HepG2 (cell line): ENCODE data around the gene C10orf143. TPM values are rescaled to one million over a fixed set of nuclear protein-coding genes. Genes with fewer than 3 reads are reported as not detected.

Experiments used
- ATAC-seq: fragments of 200-7000 bp; cut with Tn5 transposase; 3 replicates; pipeline ENCODE4 v1.9.1; 2020; ENCODE audit warnings: mild to moderate bottlenecking, moderate library complexity
- BruUV-seq: library from RNA; stranded (reverse); fragments of 400-500 nt; replicated peaks from 2 replicates; lab custom pipeline; 2021; lab: Mats Ljungman, UMichigan
- CTCF ChIA-PET: fragments of 300-600 bp; formaldehyde crosslinking; extraction: SDS; loops from one replicate; lab custom pipeline; 2021; ENCODE audit warnings: low total read pairs, inconsistent platforms, low intra/inter-chr PET ratio; lab: Yijun Ruan, JAX
- POLR2A ChIA-PET: fragments of 350-600 bp; sonication (Branson Sonifier 250); formaldehyde crosslinking; loops from one replicate; lab custom pipeline; 2020; ENCODE audit warnings: antibody characterized with exemption, inconsistent platforms; lab: Yijun Ruan, JAX
- DNase-seq: peaks from one replicate; pipeline ENCODE4 v3.0.0-alpha.2; 2015; ENCODE audit warnings: low spot score
- FAIRE-seq: peaks from 3 replicates; lab custom pipeline; 2011; peaks lifted over from hg19 to GRCh38; lab: Jason Lieb, UNC
- H2AFZ ChIP-seq: one replicate; pipeline ENCODE4 v1.6.1; 2011; ENCODE audit warnings: low read length, inconsistent platforms
- H3K27ac ChIP-seq: fragments of 300-600 bp; 3 replicates; pipeline ENCODE4 v1.8.0; 2011; ENCODE audit warnings: mixed run types, mild to moderate bottlenecking, mixed read lengths, low read length, inconsistent platforms; ENCODE audit not compliant: insufficient read depth; ENCODE audit errors: extremely low read length
- H3K27me3 ChIP-seq, 2 experiments: fragments of 200-600 bp in 1 of 2; 2 replicates in 1 of 2; 3 replicates in 1 of 2; pipeline versions ENCODE4 v1.6.0 to v1.8.0; 2011; ENCODE audit warnings: low read length in 2 of 2, mild to moderate bottlenecking in 2 of 2, moderate library complexity in 2 of 2, inconsistent platforms in 1 of 2; ENCODE audit not compliant: insufficient read depth in 2 of 2, control insufficient read depth in 1 of 2
- H3K36me3 ChIP-seq, 2 experiments: fragments of 200-600 bp in 1 of 2; replicated peaks in 1 of 2; 2 replicates in 1 of 2; 3 replicates in 1 of 2; pipeline versions ENCODE4 v1.5.1 to v1.8.0; 2011; ENCODE audit warnings: low read length in 2 of 2, inconsistent platforms in 1 of 2; ENCODE audit not compliant: insufficient read depth in 2 of 2, control insufficient read depth in 1 of 2
- H3K4me1 ChIP-seq: 2 replicates; pipeline ENCODE4 v1.5.1; 2012; ENCODE audit warnings: low read length, inconsistent platforms; ENCODE audit not compliant: insufficient read depth
- H3K4me2 ChIP-seq: 2 replicates; pipeline ENCODE4 v1.6.0; 2011; ENCODE audit warnings: low read depth, low read length, inconsistent platforms
- H3K4me3 ChIP-seq, 3 experiments: fragments of 200-600 bp in 1 of 3; sonication (generic), shearing (Covaris generic) in 1 of 3; replicated peaks in 1 of 3; 2 replicates each; pipeline ENCODE4 v1.5.1; 2011 to 2016; ENCODE audit warnings: low read length in 3 of 3, inconsistent platforms in 2 of 3, low read depth in 2 of 3, mild to moderate bottlenecking in 2 of 3, control low read depth in 1 of 3, mixed read lengths in 1 of 3; ENCODE audit not compliant: insufficient read depth in 1 of 3
- H3K79me2 ChIP-seq: one replicate; pipeline ENCODE4 v1.6.1; 2011; ENCODE audit warnings: low read length, inconsistent platforms; ENCODE audit not compliant: insufficient read depth
- H3K9ac ChIP-seq: 2 replicates; pipeline ENCODE4 v1.6.0; 2011; ENCODE audit warnings: mild to moderate bottlenecking, low read depth, low read length, inconsistent platforms; ENCODE audit not compliant: insufficient read depth
- H3K9me3 ChIP-seq: 2 replicates; pipeline ENCODE4 v1.5.1; 2012; ENCODE audit warnings: mild to moderate bottlenecking, low read length
- H4K20me1 ChIP-seq: 2 replicates; pipeline ENCODE4 v1.6.0; 2011; ENCODE audit warnings: inconsistent platforms, mild to moderate bottlenecking, low read length, moderate library complexity; ENCODE audit not compliant: insufficient read depth
- ATF7-NPFF ChIP-seq: sonication (generic); formaldehyde crosslinking; IDR thresholded peaks from 2 replicates; pipeline ENCODE4 v1.8.1; 2023; ENCODE audit warnings: mild to moderate bottlenecking, low read depth, missing genetic modification reagents, moderate library complexity
- CAMTA2 ChIP-seq: sonication (generic); formaldehyde crosslinking; IDR thresholded peaks from 2 replicates; pipeline ENCODE4 v1.4.0; 2020; ENCODE audit warnings: mild to moderate bottlenecking, missing genetic modification reagents, borderline replicate concordance
- FLYWCH1 ChIP-seq: sonication (generic); formaldehyde crosslinking; IDR thresholded peaks from 2 replicates; pipeline ENCODE4 v1.8.1; 2023; ENCODE audit warnings: mild to moderate bottlenecking, missing genetic modification reagents
- HIVEP1 ChIP-seq: sonication (generic); formaldehyde crosslinking; IDR thresholded peaks from 2 replicates; pipeline ENCODE4 v1.4.0; 2020; ENCODE audit warnings: mild to moderate bottlenecking, missing genetic modification reagents
- HOXD1 ChIP-seq: sonication (generic); formaldehyde crosslinking; IDR thresholded peaks from 2 replicates; pipeline ENCODE4 v1.5.0; 2020; ENCODE audit warnings: missing genetic modification reagents
- KDM5A ChIP-seq: fragments of 200-600 bp; sonication (generic); IDR thresholded peaks from 2 replicates; pipeline ENCODE4 v1.7.0; 2018; ENCODE audit warnings: antibody characterized with exemption, mild to moderate bottlenecking, low read length, borderline replicate concordance
- MAFG ChIP-seq: sonication (generic); formaldehyde crosslinking; IDR thresholded peaks from 2 replicates; pipeline ENCODE4 v1.5.1; 2020; ENCODE audit warnings: mild to moderate bottlenecking, missing genetic modification reagents
- MBNL3 ChIP-seq: fragments of 250-450 bp; sonication (Bioruptor Pico); conservative IDR thresholded peaks from 2 replicates; pipeline ENCODE4 v1.8.0; 2022; ENCODE audit warnings: mild to moderate bottlenecking, inconsistent platforms
- SP2 ChIP-seq: sonication (generic); formaldehyde crosslinking; IDR thresholded peaks from 2 replicates; pipeline ENCODE4 v1.5.1; 2020; ENCODE audit warnings: mild to moderate bottlenecking, missing genetic modification reagents
- SRF ChIP-seq: IDR thresholded peaks from 2 replicates; pipeline ENCODE4 v1.6.1; 2011; ENCODE audit warnings: mild to moderate bottlenecking, low read depth, low read length, moderate library complexity
- STAT5B ChIP-seq: sonication (generic); formaldehyde crosslinking; IDR thresholded peaks from 2 replicates; pipeline ENCODE4 v1.4.0; 2020; ENCODE audit warnings: missing genetic modification reagents
- TP53 ChIP-seq: sonication (generic); formaldehyde crosslinking; conservative IDR thresholded peaks from 2 replicates; pipeline ENCODE4 v1.4.0; 2020; ENCODE audit warnings: missing genetic modification reagents
- ZFP90 ChIP-seq: sonication (generic); formaldehyde crosslinking; IDR thresholded peaks from 2 replicates; pipeline ENCODE4 v1.8.0; 2022; ENCODE audit warnings: missing genetic modification reagents, mild to moderate bottlenecking, inconsistent platforms, borderline replicate concordance
- ZNF17 ChIP-seq: sonication (generic); formaldehyde crosslinking; IDR thresholded peaks from 2 replicates; pipeline ENCODE4 v1.5.0; 2020; ENCODE audit warnings: mild to moderate bottlenecking, missing genetic modification reagents
- ZNF441 ChIP-seq: sonication (generic); formaldehyde crosslinking; IDR thresholded peaks from 2 replicates; pipeline ENCODE4 v1.7.0; 2021; ENCODE audit warnings: missing genetic modification reagents, borderline replicate concordance
- ZNF557 ChIP-seq: sonication (generic); formaldehyde crosslinking; IDR thresholded peaks from 2 replicates; pipeline ENCODE4 v1.4.0; 2020; ENCODE audit warnings: missing genetic modification reagents
- ZNF891 ChIP-seq: sonication (generic); formaldehyde crosslinking; IDR thresholded peaks from 2 replicates; pipeline ENCODE4 v1.5.0; 2020; ENCODE audit warnings: mild to moderate bottlenecking, missing genetic modification reagents
- WGBS: methylation state at CpG from one replicate; pipeline ENCODE4 v1.1.6; 2017; ENCODE audit warnings: low lambda C conversion rate; 5-methylcytosine and 5-hydroxymethylcytosine counted together
- in situ Hi-C: cut with HindIII; loops from 2 replicates; pipeline ENCODE4 v1.10.0; 2017; ENCODE audit warnings: low pct_unique_long_range_greater_than_20kb; ENCODE audit not compliant: extremely low pct_ligation_motif_present
- intact Hi-C: fragments of 100-400 bp; cut with micrococcal nuclease; formaldehyde crosslinking; loops from one replicate; pipeline ENCODE4 v1.10.0; 2022; ENCODE audit not compliant: unreplicated experiment
- polyA plus RNA-seq, 8 experiments: library from polyadenylated mRNA; depleted of rRNA in 3 of 8; stranded (reverse) in 7 of 8; unstranded in 1 of 8; fragments of >200 nt; fragmentation: Illumina TruSeq in 4 of 8; extraction: Trizol in 4 of 8; gene quantifications; 2 replicates each; pipeline versions ENCODE4 v1.2.1 to v1.2.3, GENCODE V29; 2011 to 2016; ENCODE audit warnings: low read depth in 4 of 8, missing spikeins in 1 of 8, mixed read lengths in 1 of 8; ENCODE audit not compliant: insufficient read depth in 1 of 8
- total RNA-seq, 5 experiments: library from RNA; depleted of rRNA; stranded (reverse); fragments of >200 nt; fragmentation: Illumina TruSeq; extraction: Trizol; gene quantifications; 2 replicates each; pipeline ENCODE4 v1.2.3, GENCODE V29; 2016; ENCODE audit warnings: low read depth in 1 of 5
- TF ChIP-seq, protein P1 (sequence below): IDR thresholded peaks from 2 replicates; pipeline ENCODE4 v1.6.1; 2016; ENCODE audit warnings: low read depth, missing genetic modification reagents, missing compliant biosample characterization
- TF ChIP-seq, protein P2 (sequence below): sonication (generic); formaldehyde crosslinking; IDR thresholded peaks from 2 replicates; pipeline ENCODE4 v1.5.1; 2020; ENCODE audit warnings: mild to moderate bottlenecking, missing genetic modification reagents, moderate library complexity

C10orf143 gene
- total and polyA plus RNA-seq, 2 of the 13 experiments (the other 11 are each of a cell fraction or from before 2014, with no cell fraction given), result 0.21 to 0.91 TPM

DNA sequence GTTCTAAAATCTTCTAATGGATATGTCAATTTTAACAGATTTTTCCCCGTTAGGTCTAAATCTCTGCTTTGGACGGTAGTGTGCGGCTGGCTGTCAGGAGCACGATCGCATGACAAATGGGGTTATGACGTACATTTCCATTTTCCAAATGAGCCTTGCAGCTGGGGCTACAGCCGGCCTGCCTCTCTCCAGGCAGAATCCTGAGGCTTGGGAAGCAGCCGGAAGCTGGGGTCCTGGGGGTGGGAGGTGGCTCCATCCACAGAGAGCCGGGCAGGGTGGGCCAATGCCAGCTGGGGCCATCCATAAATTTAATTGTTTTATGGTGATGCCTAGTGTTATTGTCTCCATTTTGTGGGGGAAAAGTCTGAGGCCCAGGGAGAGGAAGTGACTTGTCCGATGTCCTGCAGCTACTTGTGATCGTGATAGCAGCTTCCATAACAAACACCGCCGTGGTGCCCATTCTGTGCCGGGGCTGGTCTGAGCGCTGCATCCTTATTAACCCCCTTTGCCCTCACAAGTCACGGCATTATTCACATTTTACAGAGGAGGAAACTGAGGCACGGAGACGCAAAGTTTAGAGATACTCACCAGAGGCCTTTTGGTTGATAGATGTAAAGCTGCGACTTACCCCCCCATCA lies 93.5 kb downstream of the C10orf143 start (continued):
- TF ChIP-seq, protein P1, sequence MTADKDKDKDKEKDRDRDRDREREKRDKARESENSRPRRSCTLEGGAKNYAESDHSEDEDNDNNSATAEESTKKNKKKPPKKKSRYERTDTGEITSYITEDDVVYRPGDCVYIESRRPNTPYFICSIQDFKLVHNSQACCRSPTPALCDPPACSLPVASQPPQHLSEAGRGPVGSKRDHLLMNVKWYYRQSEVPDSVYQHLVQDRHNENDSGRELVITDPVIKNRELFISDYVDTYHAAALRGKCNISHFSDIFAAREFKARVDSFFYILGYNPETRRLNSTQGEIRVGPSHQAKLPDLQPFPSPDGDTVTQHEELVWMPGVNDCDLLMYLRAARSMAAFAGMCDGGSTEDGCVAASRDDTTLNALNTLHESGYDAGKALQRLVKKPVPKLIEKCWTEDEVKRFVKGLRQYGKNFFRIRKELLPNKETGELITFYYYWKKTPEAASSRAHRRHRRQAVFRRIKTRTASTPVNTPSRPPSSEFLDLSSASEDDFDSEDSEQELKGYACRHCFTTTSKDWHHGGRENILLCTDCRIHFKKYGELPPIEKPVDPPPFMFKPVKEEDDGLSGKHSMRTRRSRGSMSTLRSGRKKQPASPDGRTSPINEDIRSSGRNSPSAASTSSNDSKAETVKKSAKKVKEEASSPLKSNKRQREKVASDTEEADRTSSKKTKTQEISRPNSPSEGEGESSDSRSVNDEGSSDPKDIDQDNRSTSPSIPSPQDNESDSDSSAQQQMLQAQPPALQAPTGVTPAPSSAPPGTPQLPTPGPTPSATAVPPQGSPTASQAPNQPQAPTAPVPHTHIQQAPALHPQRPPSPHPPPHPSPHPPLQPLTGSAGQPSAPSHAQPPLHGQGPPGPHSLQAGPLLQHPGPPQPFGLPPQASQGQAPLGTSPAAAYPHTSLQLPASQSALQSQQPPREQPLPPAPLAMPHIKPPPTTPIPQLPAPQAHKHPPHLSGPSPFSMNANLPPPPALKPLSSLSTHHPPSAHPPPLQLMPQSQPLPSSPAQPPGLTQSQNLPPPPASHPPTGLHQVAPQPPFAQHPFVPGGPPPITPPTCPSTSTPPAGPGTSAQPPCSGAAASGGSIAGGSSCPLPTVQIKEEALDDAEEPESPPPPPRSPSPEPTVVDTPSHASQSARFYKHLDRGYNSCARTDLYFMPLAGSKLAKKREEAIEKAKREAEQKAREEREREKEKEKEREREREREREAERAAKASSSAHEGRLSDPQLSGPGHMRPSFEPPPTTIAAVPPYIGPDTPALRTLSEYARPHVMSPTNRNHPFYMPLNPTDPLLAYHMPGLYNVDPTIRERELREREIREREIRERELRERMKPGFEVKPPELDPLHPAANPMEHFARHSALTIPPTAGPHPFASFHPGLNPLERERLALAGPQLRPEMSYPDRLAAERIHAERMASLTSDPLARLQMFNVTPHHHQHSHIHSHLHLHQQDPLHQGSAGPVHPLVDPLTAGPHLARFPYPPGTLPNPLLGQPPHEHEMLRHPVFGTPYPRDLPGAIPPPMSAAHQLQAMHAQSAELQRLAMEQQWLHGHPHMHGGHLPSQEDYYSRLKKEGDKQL, result no peak

DNA sequence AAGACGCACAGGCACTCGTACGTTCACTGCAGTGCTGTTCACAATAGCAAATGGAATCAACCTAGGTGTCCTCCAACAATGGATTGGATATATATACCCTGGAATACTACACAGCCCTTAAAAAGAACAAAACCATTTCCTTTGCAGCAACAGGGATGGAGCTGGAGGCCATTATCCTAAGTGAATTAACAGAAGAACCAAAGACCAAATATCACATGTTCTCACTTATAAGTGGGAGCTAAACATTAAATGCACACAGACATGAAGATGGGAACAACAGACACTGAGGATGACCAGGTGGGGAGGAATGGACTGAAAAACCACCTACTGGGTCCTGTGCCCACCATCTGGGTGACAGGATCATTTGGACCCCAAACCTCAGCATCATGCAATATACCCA lies 94.5 kb downstream of the C10orf143 start:
- BruUV-seq, result no TSS peak
- H3K9me3 ChIP-seq, result no peaks in the 10 kb centered on the region
- TF ChIP-seq KDM5A (no peak), HIVEP1 (CRISPR knock-in tag) (no peak), ZFP90 (CRISPR knock-in tag) (no peak), TP53 (CRISPR knock-in tag) (no peak), HOXD1 (CRISPR knock-in tag) (no peak), STAT5B (CRISPR knock-in tag) (no peak), SP2 (CRISPR knock-in tag) (no peak), ATF7-NPFF (CRISPR knock-in tag) (no peak), ZNF441 (CRISPR knock-in tag) (no peak), ZNF891 (CRISPR knock-in tag) (no peak), ZNF17 (CRISPR knock-in tag) (no peak), CAMTA2 (no peak), MBNL3 (CRISPR knock-in tag) (no peak), FLYWCH1 (CRISPR knock-in tag) (no peak), SRF (no peak), ZNF557 (no peak), MAFG (CRISPR knock-in tag) (no peak)
- TF ChIP-seq, protein P2, sequence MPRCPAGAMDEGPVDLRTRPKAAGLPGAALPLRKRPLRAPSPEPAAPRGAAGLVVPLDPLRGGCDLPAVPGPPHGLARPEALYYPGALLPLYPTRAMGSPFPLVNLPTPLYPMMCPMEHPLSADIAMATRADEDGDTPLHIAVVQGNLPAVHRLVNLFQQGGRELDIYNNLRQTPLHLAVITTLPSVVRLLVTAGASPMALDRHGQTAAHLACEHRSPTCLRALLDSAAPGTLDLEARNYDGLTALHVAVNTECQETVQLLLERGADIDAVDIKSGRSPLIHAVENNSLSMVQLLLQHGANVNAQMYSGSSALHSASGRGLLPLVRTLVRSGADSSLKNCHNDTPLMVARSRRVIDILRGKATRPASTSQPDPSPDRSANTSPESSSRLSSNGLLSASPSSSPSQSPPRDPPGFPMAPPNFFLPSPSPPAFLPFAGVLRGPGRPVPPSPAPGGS (CRISPR knock-in tag), result no peak
- WGBS, result 19% methylated on average over 3 of the region's 3 CpGs
- in situ Hi-C loops, result no loop called here
- no peaks in the 10 kb centered on the region for H3K4me1 ChIP-seq
- H3K9ac ChIP-seq, result no peak overlapping the region
- H3K27ac ChIP-seq, result no peak overlapping the region
- no peak for ATAC-seq
- POLR2A ChIA-PET, result no interaction called here
- no peak for DNase-seq
- no peaks in the 10 kb centered on the region for H3K79me2 ChIP-seq
- H3K36me3 ChIP-seq, result no peaks in the 10 kb centered on the region
- no peak for FAIRE-seq
- no peaks in the 10 kb centered on the region for H4K20me1 ChIP-seq
- H3K4me2 ChIP-seq, result no peak overlapping the region
- H3K27me3 ChIP-seq, result peaks cover 9 to 68% of the 10 kb centered on the region in 2 experiments
- no peak overlapping the region for H3K4me3 ChIP-seq
- H2AFZ ChIP-seq, result no peak overlapping the region
- intact Hi-C loops, result no loop called here
- CTCF ChIA-PET, result no interaction called here
